ENCODE measurements around the gene GPR68.
"Not testable (repeated sequence)": the region's sequence is repeated elsewhere in the genome, so short reads cannot be mapped to it uniquely, and the experiment has no call there.

GPR68 gene

DNA sequence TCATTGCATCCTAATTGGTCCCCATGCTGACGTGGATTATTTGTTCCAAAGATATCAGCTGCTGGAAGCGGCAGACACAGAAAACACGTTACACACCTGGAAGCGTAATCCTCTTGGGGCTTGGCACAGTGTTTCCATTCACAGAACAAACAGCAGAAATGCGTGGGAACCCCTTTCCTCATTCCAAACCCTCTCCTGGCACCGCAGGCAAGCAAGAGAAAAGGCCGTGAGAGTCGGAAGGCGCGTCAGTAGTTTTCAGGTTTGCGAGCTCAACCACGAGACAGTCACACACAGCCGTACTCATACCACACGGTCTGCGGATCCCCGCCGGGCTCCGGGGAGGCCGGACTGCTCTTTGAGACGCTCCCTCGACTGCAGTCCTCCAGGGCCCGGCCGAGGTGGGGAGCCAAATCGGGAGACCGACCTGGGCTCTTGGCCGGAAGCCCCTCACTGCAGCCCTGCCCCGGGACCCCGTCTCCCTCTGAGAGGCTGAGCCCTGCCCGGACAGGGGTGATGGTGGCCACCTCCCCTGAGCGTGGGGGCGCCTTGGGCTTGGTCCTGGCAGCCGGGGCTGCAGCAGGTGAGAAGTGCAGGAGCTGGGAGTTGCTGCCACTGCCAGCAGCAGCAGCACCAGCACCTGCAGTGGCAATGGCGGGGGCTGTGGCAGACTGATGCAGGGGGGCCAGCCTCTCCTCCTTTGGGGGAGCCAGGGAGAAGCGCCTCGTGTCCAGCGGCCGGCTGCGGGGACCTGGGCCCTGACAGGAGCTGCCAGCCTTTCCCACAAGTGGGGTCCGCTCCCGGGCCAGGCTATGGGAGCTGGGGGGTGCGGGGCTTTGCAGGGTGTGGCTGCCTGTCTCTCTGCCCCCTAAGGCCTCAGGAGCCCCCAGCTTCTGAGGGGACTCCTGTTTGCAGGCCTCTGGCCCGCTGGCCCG is 28.1 kb upstream of the GPR68 start:
- DNase-seq (ENCODE audit: low spot score): no peak

- DNase-seq (ENCODE audit: low spot score): no peak
These were observed 27.1 kb upstream of the GPR68 start for GRCh38 chr14:91271639-91272038.

DNA sequence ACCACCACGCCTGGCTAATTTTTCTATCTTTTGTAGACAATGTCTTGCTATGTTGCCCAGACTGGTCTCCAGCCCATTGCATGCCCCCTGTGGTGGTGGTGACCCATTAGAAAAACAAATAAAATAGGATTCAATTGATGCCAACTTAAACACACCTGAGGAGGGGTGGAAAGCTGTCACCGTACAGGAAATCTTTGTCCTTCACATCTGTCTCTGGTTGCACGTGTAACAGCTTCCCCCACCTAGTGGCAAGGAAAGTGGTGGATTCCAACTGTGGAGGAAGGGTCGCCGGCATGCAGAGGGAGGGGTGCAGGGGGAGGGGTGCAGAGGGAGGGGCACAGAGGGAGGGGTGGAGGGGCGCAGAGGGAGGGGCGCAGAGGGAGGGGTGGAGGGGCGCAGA is 26.1 kb upstream of the GPR68 start:
- no peak for DNase-seq (ENCODE audit: low spot score)

GRCh38 chr14:91270188-91270587 is 25.7 kb upstream of the GPR68 start:
- no peak for DNase-seq (ENCODE audit: low spot score)

DNA sequence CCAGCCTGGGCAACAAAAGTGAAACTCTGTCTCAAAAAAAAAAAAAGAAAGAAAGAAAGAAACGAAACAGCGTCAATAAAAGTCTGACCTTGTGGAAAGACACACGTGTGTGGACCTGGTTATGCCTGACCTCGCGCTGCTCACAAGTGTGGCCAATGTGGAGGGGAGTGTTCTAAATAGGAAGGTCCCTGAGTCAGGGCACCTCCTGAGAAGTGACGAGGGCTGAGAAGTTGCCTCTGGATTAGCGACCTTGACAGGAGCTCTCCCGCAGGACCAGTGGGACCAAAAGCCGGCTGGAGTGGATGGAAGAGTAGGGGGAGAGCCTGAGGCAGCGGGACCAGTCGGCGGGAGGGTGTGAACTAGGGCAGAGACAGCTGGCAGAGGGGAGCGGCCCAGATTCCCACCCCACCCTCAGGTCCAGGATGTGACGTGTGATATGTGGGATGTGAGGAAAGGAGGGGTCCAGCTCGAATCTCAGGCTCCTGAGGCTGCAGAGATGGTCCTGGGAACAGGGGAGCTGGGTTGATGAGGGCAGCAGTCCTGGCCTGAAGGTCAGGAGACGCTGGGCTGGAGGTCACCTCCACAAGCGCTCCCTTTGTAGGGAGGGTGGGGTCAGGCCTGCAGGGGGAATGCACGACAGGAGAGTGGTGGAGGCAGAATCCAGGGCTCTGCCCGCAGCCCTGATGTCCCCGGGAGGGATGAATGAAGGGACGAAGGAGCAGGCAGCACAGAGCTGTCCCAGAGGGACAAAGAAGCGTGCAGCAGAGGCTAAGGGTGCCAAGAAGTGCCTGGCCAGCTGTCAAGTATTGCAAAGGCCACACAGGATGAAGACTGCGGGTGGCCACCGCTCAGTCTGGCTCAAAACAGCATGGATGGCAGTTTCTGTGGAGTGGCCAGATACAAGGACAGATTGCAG is 24.8 kb upstream of the GPR68 start:
- no peak for DNase-seq (ENCODE audit: low spot score)

- no peak for DNase-seq (ENCODE audit: low spot score)
These were observed 23.5 kb upstream of the GPR68 start for GRCh38 chr14:91267965-91268437.

GRCh38 chr14:91266276-91266675 is 21.8 kb upstream of the GPR68 start:
- DNase-seq (ENCODE audit: low spot score): not testable (repeated sequence)

DNA sequence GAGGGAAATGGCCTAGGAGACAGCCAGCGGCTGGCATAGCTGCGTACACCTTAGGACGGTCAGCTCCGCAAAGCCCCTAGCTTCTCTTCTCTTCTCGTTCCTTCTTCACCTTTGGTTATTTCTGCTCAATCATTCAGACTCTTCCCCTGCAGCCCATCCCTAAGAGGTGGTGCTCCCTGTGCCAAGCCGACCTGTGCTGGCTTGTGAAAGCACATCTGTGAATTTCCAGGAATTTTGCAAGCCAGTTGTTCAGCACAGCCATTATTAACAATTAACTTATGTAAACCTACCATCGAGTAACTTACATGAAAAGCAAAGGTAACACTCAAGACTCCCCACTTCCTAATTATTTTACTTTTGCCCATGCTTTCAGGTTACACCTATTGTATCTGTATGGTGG is 20.9 kb upstream of the GPR68 start:
- DNase-seq (ENCODE audit: low spot score): no peak

DNA sequence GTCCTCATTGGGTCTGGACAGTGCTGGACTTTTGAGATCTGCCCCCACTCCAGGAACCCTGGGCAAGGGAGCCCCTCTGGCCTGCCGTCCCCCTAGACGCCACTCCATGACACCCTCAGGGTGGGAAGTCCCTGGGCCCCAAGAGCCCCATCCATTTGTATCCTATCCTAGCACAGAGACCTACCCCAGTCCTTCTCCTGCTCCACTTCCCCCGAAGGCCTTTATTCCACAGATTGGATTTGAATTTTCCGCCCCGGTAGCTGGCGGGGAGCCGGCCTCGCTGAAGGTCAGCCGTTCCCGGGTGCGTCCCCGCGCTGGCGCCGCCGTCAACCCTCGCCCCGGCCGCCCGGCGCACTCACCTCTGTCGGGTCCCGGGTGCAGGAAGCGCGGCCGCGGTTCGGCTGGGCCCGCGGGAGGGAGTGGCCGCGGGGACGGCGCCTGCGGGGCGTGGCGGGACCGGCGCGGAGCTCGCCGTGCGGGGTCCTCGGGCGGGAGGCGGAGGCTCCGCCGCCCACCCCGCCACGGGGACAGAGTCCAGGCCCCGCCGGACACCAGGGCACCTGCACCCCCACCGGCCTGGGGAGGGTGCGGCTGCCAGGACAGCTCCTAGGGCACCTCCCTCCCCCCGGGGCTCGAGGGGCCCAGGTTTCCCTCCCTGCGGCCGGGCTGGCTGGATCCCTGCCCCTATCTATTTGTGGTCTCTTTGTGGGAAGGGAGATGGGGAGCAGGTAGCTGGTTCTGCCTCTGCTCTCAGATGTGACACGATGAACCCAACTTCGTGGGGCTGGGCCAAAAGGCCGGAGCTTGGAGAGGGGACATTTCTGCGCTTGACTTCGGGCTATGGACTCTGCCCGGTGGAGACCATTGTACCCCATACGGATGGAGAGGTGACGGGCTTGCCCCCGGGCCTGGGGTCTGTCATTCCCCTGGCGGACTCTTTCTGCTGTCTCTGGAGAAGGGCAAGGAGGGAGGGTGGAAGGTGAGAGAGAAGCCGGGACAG is 19.9 kb upstream of the GPR68 start:
- DNase-seq (ENCODE audit: low spot score): no peak

DNA sequence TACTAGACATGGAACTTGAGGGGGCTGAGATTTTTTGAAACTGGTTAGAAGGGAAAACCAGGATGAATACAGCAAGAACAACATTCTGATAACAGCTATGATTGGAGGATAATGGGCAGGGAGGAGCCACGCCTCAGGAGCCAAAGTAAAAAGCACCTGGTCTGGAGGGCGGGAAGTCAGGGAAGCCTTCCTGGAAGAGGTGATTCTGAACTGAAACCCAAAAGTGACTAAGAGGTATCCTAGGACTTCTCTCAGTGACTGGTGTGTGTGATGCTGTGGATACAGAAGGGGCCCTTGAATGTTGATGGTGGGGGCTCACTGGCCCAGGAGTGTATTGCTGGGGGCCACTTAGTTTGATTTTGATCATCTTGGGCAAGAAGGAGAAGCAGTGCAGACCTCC is 18.8 kb upstream of the GPR68 start:
- DNase-seq (ENCODE audit: low spot score): no peak

GRCh38 chr14:91261986-91262549 is 17.6 kb upstream of the GPR68 start:
- DNase-seq (ENCODE audit: low spot score): no peak

GRCh38 chr14:91261115-91261514 is 16.6 kb upstream of the GPR68 start:
- DNase-seq (ENCODE audit: low spot score): peak; percentile 61

- no peak for DNase-seq (ENCODE audit: low spot score)
These were observed 14.4 kb upstream of the GPR68 start for GRCh38 chr14:91258876-91259275.

- DNase-seq (ENCODE audit: low spot score): no peak
These were observed 13.6 kb upstream of the GPR68 start for GRCh38 chr14:91258011-91258618.

GRCh38 chr14:91257328-91258010 is 13.0 kb upstream of the GPR68 start:
- DNase-seq (ENCODE audit: low spot score): no peak

- no peak for DNase-seq (ENCODE audit: low spot score)
These were observed 12.2 kb upstream of the GPR68 start for GRCh38 chr14:91256661-91257060.

DNA sequence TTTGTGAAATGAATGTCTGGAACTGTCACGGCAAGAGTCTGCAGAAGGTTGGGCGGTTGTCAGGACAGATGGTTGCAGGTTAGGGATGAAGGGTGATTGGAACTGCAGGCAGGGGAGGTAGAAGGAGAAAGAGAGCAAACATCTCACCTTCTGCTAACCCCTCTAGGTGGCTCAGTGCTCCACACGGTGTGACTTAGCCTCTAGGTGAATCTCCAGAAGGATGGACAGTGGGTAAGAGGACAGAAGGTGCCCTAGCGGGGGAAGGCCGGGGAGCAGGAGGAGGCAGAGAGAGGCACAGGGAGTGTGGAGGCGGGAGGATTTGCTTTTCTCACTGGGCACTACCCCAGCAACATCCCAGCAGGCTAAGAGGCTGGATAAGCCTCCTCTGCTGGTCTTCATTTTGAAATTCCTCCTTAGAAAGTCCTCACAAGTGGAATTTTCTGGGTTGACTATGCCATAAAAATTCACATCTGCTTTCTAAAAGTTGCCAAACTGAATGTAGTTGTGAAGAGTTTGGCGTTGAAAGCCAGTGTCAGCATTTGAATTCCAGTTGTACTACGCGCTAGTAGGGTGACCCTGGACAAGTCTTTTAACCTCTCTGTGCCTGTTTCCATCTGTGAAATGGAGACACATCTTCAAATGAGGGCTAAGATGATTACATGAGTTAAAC is 10.7 kb upstream of the GPR68 start:
- no peak for DNase-seq (ENCODE audit: low spot score)

DNA sequence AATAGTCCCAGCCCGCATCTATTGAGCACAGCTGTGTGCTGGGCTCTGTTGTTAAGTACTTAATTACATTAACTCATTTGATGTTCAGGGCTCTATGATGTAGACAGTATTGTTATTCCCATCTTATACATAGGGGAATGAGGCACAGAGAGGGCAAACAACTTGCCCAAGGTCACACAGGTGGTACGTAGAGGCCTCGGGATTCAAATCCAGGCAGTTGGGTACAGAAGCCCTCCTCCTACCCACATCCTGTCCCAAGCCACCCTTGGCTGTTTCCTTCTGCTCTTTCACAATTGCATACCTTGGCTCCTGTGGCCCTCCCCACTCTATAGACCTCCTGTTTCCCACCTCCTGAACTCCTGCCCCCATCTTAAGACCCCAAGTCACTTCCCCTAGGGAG is 10.0 kb upstream of the GPR68 start:
- DNase-seq (ENCODE audit: low spot score): no peak

DNA sequence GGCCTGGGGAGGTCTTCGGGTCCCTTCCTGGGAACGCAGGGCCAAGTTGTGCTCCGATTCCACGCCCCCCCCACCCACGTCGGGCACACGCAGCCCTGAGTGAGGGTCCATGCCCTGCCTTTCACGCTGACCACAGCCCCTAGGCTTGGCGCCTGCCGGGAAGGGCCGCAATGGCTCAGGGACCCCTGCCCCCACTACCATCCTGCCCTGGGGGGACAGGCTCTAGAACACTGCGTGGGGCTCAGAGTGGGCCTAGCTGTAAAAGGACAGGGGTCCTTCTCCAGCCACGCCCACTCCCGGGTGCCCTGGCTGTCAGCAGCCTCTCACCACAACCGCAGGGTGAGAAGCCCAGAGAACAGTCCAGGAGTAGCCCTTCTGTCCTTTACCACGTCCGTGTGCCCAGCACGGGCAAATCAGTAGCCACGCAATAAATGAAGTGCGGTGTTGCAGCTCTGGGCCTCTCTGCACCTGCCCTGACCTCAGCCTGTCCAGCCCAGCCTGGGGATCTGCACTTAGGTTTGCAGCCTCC is 9.4 kb upstream of the GPR68 start:
- no peak for DNase-seq (ENCODE audit: low spot score)
